HG03342 (cell line): Measurements from ENCODE around the gene ASB1.

Source experiments
- ATAC-seq: cut with Tn5 transposase; IDR thresholded peaks from one replicate; pipeline ENCODE4 v1.9.1; 2021; ENCODE audit warnings: mild to moderate bottlenecking, moderate library complexity; ENCODE audit not compliant: unreplicated experiment

Gene ASB1

GRCh38 chr2:238489896-238490295 lies 63.2 kb downstream of the ASB1 start:
- ATAC-seq: no peak

- no peak for ATAC-seq
Observed at GRCh38 chr2:238492840-238493239, 66.1 kb downstream of the ASB1 start.

GRCh38 chr2:238493411-238493810 lies 66.7 kb downstream of the ASB1 start:
- ATAC-seq: no peak

DNA sequence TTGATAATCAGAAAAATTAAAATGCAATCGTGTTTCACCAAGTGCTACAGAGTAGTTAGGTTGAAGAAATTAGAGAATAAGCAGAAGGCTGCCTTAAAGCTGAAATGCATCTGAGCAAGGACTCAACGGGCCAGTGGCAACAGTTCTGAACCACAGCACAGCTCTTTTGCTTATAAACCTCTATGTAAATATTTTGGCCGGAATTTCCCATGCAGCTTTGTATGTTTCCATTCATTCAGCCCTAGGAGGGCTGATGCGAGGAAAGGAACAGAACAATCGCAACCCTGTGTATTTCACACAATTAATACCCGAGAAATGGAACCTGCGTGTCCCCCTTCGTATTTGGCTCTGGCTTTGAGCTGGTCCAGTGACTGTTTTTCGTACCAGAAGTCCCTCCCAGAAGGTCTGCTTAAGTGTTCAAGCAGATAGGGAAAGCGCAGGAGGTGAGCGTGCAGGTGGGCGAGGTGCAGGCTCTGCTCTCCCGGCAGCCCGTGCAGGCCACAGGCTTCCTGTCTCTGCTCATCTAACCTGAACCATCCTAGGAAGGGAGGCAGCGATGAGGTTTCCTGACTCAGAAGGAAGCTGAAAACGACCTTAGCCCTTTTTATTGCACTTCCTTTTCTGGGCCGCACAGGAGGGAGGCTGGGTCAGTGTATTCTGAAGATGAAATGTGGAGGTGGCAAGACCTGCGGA lies 67.3 kb downstream of the ASB1 start:
- no peak for ATAC-seq

GRCh38 chr2:238494573-238494961 lies 67.8 kb downstream of the ASB1 start:
- ATAC-seq: no peak

DNA sequence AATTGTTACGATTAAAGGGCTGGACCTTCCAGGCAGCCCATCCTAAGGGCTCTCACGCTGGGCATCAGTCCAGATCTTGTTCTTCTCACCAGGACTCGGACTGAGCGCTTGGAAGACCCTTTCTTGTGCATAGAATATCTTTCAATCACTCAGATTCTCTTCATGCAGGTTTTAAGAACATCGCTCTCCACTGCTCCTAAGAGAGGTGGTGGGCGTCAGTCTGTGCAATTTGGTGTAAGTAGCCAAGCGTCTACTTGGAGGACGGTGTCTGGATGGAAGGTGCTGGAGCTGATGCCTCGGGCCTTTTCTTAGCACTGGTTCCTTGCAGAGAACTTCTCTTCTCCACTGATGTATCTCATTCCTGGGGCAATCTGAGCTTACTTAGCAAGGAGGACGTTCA lies 68.7 kb downstream of the ASB1 start:
- ATAC-seq: no peak

DNA sequence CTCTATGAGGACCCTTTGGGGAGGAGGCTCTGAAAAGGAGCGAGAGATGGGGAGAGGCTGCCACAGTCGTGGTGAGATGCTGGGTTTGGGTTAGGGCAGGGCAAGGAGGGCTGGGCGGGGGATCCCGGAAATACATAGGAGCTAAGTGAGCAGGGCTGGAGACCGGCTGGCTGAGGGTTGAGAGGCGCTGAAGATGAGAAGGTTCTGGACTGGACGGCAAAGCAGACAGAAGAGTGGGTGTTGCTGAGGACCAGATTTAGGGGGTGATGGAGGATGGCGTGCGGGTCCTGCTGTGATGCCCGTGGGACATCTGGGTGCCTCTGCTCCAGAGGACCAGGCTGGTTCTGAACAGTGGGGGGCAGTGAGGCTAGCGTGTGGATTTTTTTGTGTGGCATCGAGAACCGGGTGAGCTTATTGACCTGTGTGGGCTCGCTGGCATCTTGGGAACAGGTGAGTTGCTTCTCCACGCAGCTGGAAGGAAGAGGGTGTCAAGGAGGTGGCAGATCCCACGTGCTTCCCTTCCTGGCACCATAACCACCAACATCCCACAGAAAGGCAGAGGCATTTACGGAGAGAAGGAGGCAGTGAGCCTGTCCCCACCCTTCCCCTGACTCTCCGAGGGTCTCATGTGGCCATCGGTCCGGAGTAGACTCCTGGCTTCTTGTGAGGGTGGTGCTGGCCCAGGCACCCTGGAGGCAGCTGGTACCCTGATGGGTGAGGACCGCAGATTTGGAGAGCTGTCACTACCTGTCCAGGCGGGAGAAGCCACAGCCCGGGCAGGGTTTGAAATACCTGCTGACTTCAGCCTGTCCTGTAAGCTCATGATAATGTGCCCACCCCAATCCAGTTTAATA lies 70.3 kb downstream of the ASB1 start:
- no peak for ATAC-seq

DNA sequence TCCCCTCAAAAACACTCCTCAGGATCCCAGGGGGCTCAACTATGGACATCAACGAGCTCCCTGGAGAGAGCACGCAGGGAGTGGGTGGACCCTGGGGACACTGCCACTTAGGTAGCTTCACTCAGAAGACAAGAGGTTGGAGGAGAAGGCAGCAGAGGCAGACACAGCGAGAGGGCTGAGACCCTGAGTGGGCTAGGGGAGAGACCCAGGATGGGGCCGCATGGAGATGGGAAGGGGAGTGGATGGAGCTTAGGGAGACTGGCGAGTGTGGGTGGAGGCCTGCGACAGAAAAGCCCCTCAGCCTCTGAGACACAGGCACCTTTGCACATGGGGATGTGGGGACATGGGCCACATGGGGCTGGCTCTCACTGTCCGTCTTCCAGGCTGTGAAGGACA lies 70.9 kb downstream of the ASB1 start:
- no peak for ATAC-seq

DNA sequence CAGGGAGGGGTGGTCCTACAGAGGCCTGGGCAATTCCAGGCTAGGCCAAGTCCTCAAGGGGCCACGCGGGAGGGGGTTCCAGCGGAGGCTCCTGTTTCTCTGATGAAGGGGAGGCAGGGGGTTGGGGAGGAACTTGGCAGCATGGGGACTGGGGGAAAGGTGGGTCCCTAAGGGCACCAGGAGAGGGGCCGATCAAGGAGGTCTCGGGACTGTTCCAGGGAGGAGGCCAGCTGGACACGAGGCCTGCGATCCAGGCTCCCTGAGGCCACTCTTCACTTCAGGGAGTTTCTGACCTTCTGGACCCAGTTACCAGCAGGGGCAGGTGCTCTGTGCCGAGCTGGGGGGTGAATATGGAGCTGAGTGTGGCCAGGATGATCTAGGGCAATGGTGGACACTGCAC lies 71.5 kb downstream of the ASB1 start:
- no peak for ATAC-seq

- ATAC-seq: no peak
Observed at GRCh38 chr2:238498691-238499295, 72.1 kb downstream of the ASB1 start.

- no peak for ATAC-seq
Observed at GRCh38 chr2:238499731-238500580, 73.2 kb downstream of the ASB1 start.

- ATAC-seq: no peak
Observed at GRCh38 chr2:238501311-238501710, 74.6 kb downstream of the ASB1 start.
